Measurements from ENCODE around the gene CRACDL.
"Not testable (repeated sequence)": the region's sequence is repeated elsewhere in the genome, so short reads cannot be mapped to it uniquely, and the experiment has no call there.

DNA sequence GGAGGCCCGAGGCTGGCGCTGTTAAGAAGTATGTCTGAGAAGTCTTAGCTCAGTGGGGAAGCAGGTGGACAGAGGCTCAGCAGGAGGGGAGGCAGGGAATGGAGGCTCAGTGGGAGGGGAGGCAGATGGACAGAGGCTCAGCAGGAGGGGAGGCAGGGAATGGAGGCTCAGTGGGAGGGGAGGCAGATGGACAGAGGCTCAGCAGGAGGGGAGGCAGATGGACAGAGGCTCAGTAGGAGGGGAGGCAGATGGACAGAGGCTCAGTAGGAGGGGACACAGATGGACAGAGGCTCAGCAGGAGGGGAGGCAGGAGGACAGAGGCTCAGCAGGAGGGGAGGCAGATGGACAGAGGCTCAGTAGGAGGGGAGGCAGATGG, 36.3 kb downstream of the CRACDL start:
- TF ChIP-seq SIN3A (IDR thresholded peaks at IDR 0.05; ENCODE audit: borderline replicate concordance, insufficient read depth, low read depth, low read length); POLR2AphosphoS5 (IDR thresholded peaks at IDR 0.05; ENCODE audit: low read depth, low read length): not testable (repeated sequence)

All from Panc1 (cell line).